ENCODE data around the gene PKD1L1.
A peak's percentile ranks its signal among the peaks of the same experiment; 100 is the strongest.

The PKD1L1 gene

GRCh38 chr7:47787249-47788069, 160.8 kb downstream of the PKD1L1 start:
- Histone ChIP-seq H3K9me3 (ENCODE audit: low read length) (no peaks in the 10 kb centered on the region), H3K27me3 (ENCODE audit: insufficient read depth, low read length) (no peaks in the 10 kb centered on the region), H2AFZ (ENCODE audit: low read depth, low read length) (no peak overlapping the region), H3K4me3 (ENCODE audit: low read length) (no peak overlapping the region), H3K4me1 (ENCODE audit: insufficient read depth, low read length) (peaks cover 32% of the 10 kb centered on the region), H3K36me3 (ENCODE audit: insufficient read depth, low read length) (no peaks in the 10 kb centered on the region)

- Histone ChIP-seq H3K36me3 (ENCODE audit: insufficient read depth, low read length) (no peaks in the 10 kb centered on the region), H3K27me3 (ENCODE audit: insufficient read depth, low read length) (no peaks in the 10 kb centered on the region), H3K4me3 (ENCODE audit: low read length) (no peak overlapping the region), H3K4me1 (ENCODE audit: insufficient read depth, low read length) (peaks cover 32% of the 10 kb centered on the region), H3K9me3 (ENCODE audit: low read length) (no peaks in the 10 kb centered on the region), H2AFZ (ENCODE audit: low read depth, low read length) (peak overlapping the region; percentile 8)
These were observed 161.6 kb downstream of the PKD1L1 start for GRCh38 chr7:47786557-47787248.

- H3K4me3 ChIP-seq (ENCODE audit: low read length), result no peak overlapping the region
- no peaks in the 10 kb centered on the region for H3K27me3 ChIP-seq (ENCODE audit: insufficient read depth, low read length)
- peak overlapping the region; percentile 8 for H2AFZ ChIP-seq (ENCODE audit: low read depth, low read length)
- no peaks in the 10 kb centered on the region for H3K36me3 ChIP-seq (ENCODE audit: insufficient read depth, low read length)
- peaks cover 32% of the 10 kb centered on the region for H3K4me1 ChIP-seq (ENCODE audit: insufficient read depth, low read length)
- H3K9me3 ChIP-seq (ENCODE audit: low read length), result no peaks in the 10 kb centered on the region
These were observed 162.2 kb downstream of the PKD1L1 start for GRCh38 chr7:47785923-47786556.

- H3K36me3 ChIP-seq (ENCODE audit: insufficient read depth, low read length), result no peaks in the 10 kb centered on the region
- H3K4me1 ChIP-seq (ENCODE audit: insufficient read depth, low read length), result peaks cover 32% of the 10 kb centered on the region
- H3K27me3 ChIP-seq (ENCODE audit: insufficient read depth, low read length), result no peaks in the 10 kb centered on the region
- no peak overlapping the region for H3K4me3 ChIP-seq (ENCODE audit: low read length)
- no peaks in the 10 kb centered on the region for H3K9me3 ChIP-seq (ENCODE audit: low read length)
- peak overlapping the region; percentile 9 for H2AFZ ChIP-seq (ENCODE audit: low read depth, low read length)
These were observed 164.6 kb downstream of the PKD1L1 start for GRCh38 chr7:47783456-47784223.

GRCh38 chr7:47782792-47783191, 165.5 kb downstream of the PKD1L1 start:
- Histone ChIP-seq H3K4me1 (ENCODE audit: insufficient read depth, low read length) (peaks cover 32% of the 10 kb centered on the region), H3K27me3 (ENCODE audit: insufficient read depth, low read length) (no peaks in the 10 kb centered on the region), H3K4me3 (ENCODE audit: low read length) (no peak overlapping the region), H3K36me3 (ENCODE audit: insufficient read depth, low read length) (no peaks in the 10 kb centered on the region), H3K9me3 (ENCODE audit: low read length) (no peaks in the 10 kb centered on the region), H2AFZ (ENCODE audit: low read depth, low read length) (no peak overlapping the region)

GRCh38 chr7:47782022-47782421, 166.2 kb downstream of the PKD1L1 start:
- H3K4me1 ChIP-seq (ENCODE audit: insufficient read depth, low read length), result peaks cover 24% of the 10 kb centered on the region

GRCh38 chr7:47780555-47780954, 167.7 kb downstream of the PKD1L1 start:
- Histone ChIP-seq H3K27me3 (ENCODE audit: insufficient read depth, low read length) (no peaks in the 10 kb centered on the region), H3K4me1 (ENCODE audit: insufficient read depth, low read length) (peaks cover 11% of the 10 kb centered on the region), H3K4me3 (ENCODE audit: low read length) (no peak overlapping the region), H3K36me3 (ENCODE audit: insufficient read depth, low read length) (no peaks in the 10 kb centered on the region), H3K9me3 (ENCODE audit: low read length) (no peaks in the 10 kb centered on the region), H2AFZ (ENCODE audit: low read depth, low read length) (no peak overlapping the region)

More at GRCh38 chr7:47782022-47782421, 166.2 kb downstream of the PKD1L1 start:
- no peak overlapping the region for H3K4me3 ChIP-seq (ENCODE audit: low read length)
- no peak overlapping the region for H2AFZ ChIP-seq (ENCODE audit: low read depth, low read length)
- H3K27me3 ChIP-seq (ENCODE audit: insufficient read depth, low read length), result no peaks in the 10 kb centered on the region
- H3K36me3 ChIP-seq (ENCODE audit: insufficient read depth, low read length), result no peaks in the 10 kb centered on the region
- no peaks in the 10 kb centered on the region for H3K9me3 ChIP-seq (ENCODE audit: low read length)

GRCh38 chr7:47779341-47779771, 168.9 kb downstream of the PKD1L1 start:
- Histone ChIP-seq H3K4me1 (ENCODE audit: insufficient read depth, low read length) (peaks cover 8% of the 10 kb centered on the region), H3K9me3 (ENCODE audit: low read length) (no peaks in the 10 kb centered on the region)

GRCh38 chr7:47778153-47778661, 170.1 kb downstream of the PKD1L1 start:
- H2AFZ ChIP-seq (ENCODE audit: low read depth, low read length), result no peak overlapping the region
- no peaks in the 10 kb centered on the region for H3K9me3 ChIP-seq (ENCODE audit: low read length)
- H3K4me1 ChIP-seq (ENCODE audit: insufficient read depth, low read length), result no peaks in the 10 kb centered on the region
- no peak overlapping the region for H3K4me3 ChIP-seq (ENCODE audit: low read length)
- H3K36me3 ChIP-seq (ENCODE audit: insufficient read depth, low read length), result no peaks in the 10 kb centered on the region
- no peaks in the 10 kb centered on the region for H3K27me3 ChIP-seq (ENCODE audit: insufficient read depth, low read length)

More at GRCh38 chr7:47779341-47779771, 168.9 kb downstream of the PKD1L1 start:
- H3K4me3 ChIP-seq (ENCODE audit: low read length), result no peak overlapping the region
- H3K27me3 ChIP-seq (ENCODE audit: insufficient read depth, low read length), result no peaks in the 10 kb centered on the region
- H3K36me3 ChIP-seq (ENCODE audit: insufficient read depth, low read length), result no peaks in the 10 kb centered on the region
- no peak overlapping the region for H2AFZ ChIP-seq (ENCODE audit: low read depth, low read length)

GRCh38 chr7:47777531-47778152, 170.6 kb downstream of the PKD1L1 start:
- Histone ChIP-seq H3K9me3 (ENCODE audit: low read length) (no peaks in the 10 kb centered on the region), H3K4me1 (ENCODE audit: insufficient read depth, low read length) (no peaks in the 10 kb centered on the region), H2AFZ (ENCODE audit: low read depth, low read length) (no peak overlapping the region), H3K27me3 (ENCODE audit: insufficient read depth, low read length) (no peaks in the 10 kb centered on the region), H3K4me3 (ENCODE audit: low read length) (no peak overlapping the region), H3K36me3 (ENCODE audit: insufficient read depth, low read length) (no peaks in the 10 kb centered on the region)

- Histone ChIP-seq H3K9me3 (ENCODE audit: low read length) (no peaks in the 10 kb centered on the region), H2AFZ (ENCODE audit: low read depth, low read length) (no peak overlapping the region), H3K4me1 (ENCODE audit: insufficient read depth, low read length) (peaks cover 5% of the 10 kb centered on the region), H3K36me3 (ENCODE audit: insufficient read depth, low read length) (no peaks in the 10 kb centered on the region), H3K27me3 (ENCODE audit: insufficient read depth, low read length) (no peaks in the 10 kb centered on the region), H3K4me3 (ENCODE audit: low read length) (no peak overlapping the region)
These were observed 171.9 kb downstream of the PKD1L1 start for GRCh38 chr7:47776335-47776734.

GRCh38 chr7:47775238-47775637, 173.0 kb downstream of the PKD1L1 start:
- no peaks in the 10 kb centered on the region for H3K27me3 ChIP-seq (ENCODE audit: insufficient read depth, low read length)
- no peak overlapping the region for H2AFZ ChIP-seq (ENCODE audit: low read depth, low read length)
- H3K4me1 ChIP-seq (ENCODE audit: insufficient read depth, low read length), result peaks cover 5% of the 10 kb centered on the region
- H3K9me3 ChIP-seq (ENCODE audit: low read length), result no peaks in the 10 kb centered on the region
- H3K36me3 ChIP-seq (ENCODE audit: insufficient read depth, low read length), result no peaks in the 10 kb centered on the region
- H3K4me3 ChIP-seq (ENCODE audit: low read length), result no peak overlapping the region
